ENCODE results near the gene INPP4B.

INPP4B gene

DNA sequence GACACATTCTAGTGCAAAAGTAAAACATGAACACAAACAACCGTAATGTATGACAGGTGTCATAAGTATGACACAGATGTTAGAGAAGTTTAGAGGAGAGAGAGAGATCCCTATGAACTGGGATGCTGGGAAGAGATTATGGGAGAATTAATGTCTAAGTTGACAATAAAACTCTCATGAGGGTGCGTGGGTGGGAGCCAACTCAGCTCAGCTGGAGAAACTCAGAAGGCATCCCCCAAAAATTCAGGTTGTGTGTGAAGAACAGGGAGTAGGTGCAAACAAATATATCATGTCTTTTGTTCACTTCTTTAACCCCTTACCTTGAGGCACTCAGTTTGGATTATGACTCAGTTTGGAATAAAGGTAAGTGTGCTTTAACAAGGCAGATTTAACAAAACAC is 484.1 kb downstream of the INPP4B start:
- DNase-seq, result no peak

DNA sequence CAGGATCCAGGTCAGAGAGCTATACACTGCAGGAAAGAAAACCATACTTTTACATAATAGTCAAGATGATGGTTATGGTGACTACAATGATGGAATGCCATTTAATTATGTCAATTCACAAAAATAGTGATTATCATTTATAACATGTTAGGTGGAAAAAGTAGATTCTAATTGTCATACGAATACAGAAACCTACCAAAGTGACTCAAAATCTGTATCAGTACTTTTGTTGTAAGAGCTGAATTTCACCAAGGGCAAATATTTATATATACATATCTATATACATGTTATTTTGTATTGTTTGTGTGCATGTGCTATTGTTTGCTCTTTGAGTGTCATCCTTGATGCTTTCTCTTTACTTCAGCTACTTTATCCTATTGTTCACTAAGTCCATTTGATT is 485.4 kb downstream of the INPP4B start:
- no peak for DNase-seq

DNA sequence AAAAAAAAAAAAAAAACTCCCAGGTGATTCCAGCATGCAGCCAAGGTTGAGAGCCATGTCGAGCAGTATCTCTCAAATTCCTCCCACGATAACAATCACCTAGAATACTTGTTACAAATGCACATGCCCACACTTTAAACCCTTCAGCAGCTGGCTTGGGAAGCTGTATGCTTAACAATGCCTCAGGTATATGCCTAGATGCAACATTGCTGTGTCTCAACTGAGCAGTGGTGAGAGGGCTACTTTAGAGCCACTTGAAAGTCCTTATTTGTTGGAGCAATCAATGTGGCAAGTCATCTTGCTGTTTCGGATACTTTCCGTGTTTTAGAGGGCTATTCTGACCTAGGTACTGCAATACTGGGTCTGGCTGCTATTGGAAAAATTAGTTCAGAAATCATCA is 487.4 kb downstream of the INPP4B start:
- peak; percentile 27 for DNase-seq

DNA sequence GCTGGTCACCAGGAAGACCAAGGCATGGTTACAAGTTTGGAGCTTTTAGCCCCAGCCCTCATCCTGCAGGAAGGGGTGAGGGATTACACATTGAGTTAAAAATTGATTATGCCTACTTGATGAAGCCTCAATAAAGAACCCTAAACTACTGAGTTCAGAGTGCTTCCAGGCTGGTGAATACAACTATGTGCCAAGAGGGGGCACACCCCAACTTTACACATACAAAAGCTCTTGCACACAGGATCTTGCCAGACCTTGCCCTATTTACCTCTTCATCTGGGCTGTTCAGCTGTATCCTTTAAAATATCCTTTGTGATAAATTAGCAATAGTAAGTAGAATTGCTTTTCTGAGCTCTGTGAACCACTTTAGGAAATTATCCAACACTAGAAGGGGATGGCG is 489.3 kb downstream of the INPP4B start:
- DNase-seq, result no peak

DNA sequence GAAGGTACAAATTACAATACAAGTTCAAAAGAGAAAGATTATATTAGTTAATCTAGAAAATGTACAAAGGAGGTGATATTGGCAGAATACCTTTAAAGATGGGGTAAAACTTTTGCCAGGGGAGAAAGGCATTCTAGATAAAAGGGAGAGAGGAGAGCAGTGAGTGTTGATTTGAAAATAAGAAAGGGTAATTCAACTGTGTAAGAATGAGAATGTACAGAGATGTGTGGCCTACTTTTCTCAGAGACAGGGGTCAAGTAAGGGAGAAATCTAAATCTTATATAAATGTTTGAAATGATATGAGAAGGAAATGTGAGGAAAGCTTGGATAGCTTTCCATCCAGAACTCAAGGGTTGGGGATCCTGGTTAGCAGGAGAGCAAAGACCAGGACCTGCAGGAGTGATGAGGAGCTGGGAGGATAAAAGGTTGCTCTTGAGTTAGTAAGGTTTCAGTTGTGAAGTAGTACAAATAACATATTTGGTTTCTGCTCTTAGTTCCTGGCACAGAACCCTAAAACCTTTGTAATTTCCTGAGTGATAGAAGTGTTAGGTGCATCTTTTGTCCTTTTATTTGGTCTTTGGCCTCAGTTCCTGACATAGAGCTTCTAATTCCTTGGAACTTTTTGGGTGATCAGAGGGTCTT is 489.9 kb downstream of the INPP4B start:
- no peak for DNase-seq

DNA sequence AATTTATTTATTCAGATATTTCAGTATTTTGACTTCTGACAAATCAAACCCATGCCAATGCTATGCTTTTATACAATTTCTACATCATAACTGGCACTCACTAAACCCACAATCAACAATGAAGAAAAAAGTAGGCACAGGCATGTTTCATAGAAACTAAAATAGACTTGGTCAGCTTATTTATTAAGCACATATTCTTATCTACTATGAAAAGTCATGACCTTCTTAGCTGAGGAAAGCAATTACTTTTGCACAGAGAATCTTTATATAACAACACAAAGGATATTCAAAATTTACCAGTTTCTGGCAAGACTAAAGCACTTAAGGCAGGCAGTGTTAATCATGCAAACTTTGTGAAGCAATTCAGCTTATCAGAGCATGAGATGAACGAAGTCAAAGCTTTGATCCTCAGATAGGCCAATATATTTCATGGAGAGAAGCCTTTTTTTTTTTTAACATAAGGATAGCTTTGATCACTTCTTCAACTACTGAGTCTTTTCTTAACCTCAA is 490.6 kb downstream of the INPP4B start:
- DNase-seq, result no peak

DNA sequence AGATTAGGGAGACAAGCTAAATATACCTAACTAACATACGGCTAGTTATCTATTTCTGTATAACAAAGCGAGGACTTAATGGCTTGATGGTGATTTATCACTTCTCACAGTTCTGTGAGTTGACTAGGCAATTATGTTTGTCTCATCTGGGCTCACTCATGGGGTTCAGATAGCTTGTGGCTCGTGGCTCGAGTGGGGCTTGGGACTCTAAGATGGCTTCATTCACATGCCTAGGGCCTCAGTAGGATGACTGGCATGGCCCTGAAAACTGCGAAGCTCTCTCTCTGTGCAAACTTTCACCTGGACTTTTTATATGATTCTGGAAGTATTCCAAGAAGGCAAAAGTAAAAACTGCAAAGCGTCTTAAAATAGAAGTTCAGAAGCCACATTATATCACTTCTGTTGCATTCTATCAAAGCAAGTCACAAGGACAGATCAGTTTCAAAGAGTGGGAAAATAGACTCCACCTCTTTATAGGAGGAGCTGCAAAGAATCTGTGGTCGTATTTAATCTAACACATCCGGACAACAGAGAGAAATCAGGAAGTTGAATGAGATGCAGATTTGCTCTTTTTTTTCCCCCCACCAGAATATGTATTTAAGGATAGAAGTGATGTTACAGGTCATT is 491.2 kb downstream of the INPP4B start:
- DNase-seq, result no peak

DNA sequence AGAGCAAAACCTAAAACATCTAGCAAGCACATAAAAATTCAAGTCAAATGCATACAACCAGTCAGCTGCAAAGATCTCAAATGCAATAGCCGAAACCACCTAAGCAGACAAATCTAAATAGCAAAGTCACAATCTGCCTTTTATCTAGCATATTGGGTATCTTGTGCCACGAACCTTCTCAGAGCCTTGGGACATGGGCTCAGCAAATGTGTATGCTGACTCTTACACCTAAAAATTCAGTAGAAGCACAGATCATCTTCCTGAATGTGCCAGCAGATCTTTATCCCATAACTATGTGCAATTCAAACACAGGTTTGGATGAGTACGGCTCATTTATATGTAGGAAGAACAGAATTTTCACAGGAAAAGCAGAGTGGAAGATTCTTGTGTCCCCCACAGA is 492.1 kb downstream of the INPP4B start:
- no peak for DNase-seq

DNA sequence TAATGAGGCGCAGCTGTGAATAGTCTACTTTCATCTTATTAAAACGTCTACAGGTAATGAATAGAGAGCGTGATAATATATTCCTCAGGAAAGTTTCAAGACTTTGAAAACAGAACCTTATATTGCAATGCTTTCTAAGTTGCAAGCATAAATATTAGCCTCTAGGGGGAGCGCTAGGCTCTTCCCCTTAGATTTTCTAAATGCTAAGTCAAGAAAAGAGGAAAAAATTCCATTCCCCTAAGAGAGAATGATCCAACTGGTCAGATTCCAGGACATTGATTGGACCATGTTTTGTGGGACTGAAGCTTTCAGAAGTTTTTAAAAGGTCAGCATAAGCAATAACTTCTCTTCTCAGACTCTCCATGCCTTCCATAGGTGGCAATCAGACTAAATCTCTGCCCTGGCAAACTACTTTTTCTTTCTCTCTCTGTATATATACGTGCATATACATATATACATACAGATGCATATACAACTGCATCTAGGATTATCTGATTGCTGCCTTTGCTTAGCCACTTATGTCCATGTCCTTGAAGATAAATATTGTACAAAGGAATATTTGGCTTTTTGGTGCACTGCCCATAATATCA is 492.9 kb downstream of the INPP4B start:
- DNase-seq, result peak; percentile 51

DNA sequence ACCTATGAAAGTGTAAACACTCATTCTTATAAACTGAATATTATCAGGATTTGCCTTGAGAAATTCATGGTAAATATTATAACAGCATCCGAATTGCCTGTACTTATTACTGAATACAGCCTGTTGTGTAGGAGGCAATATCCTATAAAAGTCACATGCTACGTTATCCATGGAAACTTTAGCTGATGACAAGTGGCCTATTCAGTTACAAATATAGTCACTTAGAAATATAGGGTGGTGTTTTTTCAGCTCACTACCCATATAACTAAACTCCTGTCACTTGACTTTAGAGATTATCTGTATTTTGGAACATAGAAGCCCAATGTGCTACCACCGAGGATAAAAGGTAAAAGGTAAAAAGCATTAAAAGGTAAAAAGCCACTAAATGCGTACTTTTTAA is 493.4 kb downstream of the INPP4B start:
- DNase-seq, result no peak

DNA sequence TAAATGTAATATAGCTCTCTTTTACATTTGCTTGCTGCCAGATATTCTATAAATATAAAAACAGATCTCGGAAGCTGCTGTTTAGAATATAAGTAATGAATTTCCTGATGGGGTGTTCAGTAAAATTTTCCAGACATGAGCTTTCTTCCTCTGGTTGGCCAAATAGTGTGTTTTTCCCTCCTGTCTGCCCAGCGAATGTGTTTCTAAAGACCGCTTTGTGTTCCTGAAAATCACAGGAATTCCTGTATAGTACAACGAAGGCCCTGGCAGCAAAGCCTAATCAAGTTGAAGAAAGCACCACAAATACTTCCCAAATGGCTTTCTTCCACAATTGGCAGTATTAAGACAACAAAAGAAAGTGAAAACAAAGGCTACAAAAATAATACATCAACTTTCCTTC is 494.1 kb downstream of the INPP4B start:
- DNase-seq, result no peak

DNA sequence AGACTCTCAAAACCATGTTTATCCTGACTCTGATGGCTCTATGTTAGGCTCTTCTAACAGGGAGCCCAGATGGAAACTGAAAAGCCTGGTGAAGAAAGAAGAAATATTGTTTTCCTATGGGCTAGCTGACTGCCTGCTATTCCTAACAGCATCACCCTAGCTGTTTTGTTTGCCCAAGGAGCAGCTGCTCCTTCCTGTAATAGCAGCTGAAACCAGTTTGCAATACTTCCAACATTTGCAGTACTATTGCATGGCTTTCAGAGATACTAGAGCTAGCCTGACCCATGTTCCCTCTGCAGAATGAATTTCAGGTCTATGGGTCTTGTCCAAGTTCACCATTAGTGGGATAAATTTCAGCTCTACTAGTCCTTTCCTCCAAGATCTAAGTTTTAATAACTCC is 495.2 kb downstream of the INPP4B start:
- DNase-seq, result peak; percentile 87

DNA sequence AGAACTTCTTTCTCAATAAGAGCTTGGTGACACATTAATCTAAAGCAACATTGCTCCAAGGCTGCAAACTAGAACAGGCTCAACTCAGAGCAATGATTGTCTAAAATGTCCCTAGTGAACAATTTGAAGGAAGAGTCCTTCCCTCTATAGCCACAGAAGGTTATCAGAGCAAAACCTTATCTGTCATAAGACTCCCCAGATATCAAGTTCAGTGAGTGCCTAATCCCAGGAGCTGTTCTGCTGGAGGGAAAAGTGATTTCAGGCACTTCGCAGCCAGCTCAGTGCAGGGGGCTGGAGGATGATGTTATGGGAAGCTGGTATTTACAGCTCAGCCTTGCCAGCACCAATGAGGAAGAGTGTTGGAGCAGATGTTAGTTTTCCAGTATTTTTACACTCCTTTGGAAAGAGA is 497.5 kb downstream of the INPP4B start:
- no peak for DNase-seq

DNA sequence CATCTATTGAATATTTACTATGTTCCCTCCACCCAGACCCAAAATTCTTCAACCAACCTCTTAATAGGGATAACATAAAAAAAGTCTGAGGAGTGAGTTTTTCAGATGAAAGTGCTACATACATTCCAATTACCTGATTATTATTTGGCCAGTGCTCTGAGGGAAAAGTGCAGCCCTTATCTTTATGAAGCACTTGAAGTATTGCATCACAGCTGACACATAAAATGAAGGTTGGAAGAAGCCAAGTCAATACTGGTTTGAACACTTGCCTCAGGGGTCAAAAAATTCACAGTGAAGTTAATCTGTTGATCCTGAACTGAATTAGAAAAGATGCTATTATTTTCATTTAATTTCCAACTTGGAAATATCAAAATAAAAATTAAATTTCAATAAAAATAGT is 498.9 kb downstream of the INPP4B start:
- DNase-seq, result peak; percentile 7

DNA sequence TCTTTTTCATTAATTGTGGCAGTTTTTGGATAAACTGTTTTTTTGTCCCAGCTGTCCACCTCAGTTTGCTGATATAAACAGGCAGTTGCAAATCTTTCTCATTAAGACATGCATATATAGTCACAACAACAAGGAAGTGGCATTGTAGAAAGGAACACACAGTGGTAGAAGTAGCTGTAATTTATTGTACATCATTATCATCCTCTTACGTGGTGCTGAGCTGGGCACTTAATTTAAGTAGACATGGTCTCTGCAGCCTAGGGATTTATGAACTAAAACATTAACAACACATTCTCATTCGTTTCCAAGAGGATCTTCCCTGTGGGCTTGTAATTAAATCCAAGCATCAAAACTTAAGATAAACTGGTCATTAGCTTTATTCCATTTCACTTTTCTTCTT is 500.2 kb downstream of the INPP4B start:
- no peak for DNase-seq

DNA sequence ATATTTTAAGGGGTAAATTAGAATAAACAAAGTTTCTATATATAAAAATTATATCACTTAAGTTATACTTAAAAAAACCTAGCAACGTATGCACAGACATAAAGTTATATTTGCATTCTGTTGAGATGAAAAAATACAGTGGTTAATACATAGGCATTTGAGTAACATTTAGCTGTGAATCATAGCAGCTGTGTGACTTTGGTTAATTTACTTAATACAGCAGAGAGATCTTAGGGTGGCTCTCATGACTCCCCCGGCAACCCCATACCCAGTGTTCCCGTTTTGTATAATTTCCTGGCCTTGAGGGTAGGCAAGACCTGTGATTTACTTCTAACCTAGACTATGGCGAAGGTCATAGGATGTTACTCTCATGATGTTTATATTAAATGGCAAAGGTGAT is 504.8 kb downstream of the INPP4B start:
- DNase-seq, result no peak

DNA sequence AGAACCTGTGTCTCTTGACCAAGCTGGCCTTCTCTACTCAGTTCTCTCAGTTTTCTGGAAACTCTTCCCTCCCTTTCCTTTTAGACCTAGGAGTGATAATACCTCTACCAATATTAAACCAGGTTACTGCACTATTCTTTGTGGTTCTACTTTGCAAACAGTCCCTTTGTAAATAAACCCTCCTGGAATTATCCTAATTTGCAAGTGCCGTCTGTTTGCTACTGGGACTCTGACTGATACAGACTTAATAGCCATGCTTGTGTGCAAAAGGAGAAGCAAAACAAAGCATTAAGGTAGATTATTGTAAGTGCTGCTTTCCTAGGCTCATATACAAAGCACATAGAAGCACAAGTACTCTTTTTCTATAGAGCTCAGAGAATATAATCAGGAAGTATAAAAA is 507.0 kb downstream of the INPP4B start:
- DNase-seq, result peak; percentile 10

DNA sequence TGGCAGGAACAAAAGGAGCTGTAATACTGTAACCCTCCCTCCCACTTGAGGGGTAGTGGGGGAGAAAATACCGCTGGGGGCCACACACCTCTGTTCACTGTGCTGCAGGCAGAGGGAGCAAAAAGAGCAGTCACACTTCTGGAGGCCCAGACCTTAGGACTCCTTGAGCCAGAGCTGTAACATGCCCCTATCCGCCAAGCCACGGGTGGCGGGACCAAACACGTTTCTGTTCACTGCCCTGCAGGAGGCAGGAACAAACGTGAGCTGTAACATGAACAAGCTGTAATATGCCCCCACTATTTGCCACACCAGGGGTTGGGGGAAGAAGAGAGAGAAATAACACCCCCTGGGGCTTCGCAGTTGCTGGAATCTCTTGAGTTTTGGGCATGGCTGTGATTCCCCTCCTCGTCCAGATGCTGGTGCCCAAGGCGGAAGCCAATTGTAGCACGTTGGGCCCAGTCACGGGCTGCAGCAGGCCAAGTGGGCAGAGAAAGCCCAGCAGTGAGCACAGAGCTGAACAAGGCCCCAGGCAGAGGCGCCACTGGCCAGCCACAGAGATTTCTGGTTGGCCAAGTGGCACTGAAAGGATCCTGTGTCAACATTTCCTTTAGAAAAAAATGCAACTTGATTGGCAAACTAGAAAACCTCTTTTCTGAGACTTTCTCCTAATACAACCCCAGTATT is 509.7 kb downstream of the INPP4B start:
- DNase-seq, result no peak

DNA sequence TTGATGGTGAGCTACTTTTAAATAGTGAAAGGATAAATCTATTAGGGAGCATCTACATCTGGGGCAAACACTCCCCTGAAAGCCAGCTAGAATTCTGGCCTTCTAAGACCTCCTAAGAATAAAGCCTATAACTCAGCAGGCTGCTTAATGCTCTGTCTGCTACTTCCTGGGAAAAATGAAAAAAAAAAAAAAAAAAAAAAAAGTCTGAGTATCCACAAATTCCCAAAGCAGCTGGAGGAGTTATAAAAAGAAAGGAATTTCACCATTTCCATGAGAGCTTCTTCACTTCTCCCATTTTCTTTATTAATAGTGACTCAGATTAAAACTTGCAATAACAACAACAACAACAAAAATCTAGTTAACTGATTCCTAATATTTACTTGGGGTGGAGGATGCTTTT is 511.2 kb downstream of the INPP4B start:
- DNase-seq, result no peak

DNA sequence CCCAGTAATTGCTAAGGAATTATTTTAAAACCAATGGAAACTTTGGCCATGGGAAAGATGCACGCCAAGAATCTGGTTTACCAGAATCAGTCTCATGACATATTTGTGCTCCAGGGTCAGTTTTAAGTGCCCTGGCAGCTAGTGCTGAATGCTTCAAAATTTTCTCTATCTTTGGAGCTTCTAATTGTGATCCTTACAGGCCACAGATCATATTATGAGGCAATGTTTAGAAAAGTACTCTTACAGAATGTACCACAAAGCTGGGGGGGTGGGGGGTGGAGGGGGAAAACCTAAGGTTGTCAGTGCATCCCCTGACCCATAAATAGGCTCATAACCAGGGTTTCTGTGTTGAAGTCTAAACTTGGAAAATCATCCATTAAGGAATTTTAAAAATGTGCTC is 514.5 kb downstream of the INPP4B start:
- DNase-seq, result no peak

DNA sequence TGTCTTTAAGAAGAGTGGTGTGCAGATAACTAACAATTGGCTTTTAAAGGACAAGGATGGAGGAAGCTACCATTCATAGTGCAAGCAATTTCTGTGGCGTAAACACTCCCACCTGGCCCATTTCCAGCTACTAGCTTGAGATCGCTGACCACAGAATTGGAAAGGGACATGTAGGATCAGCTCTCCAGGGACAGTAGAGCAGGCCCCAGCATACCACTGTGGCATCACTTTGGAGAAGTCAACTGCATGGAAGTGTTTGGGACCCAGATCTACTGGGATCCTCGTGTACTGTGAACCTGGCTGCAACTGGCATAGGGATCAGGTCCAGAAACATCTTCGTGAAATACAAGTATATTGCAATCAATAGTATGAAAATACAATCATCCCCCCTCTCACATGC is 515.0 kb downstream of the INPP4B start:
- DNase-seq, result peak; percentile 34

DNA sequence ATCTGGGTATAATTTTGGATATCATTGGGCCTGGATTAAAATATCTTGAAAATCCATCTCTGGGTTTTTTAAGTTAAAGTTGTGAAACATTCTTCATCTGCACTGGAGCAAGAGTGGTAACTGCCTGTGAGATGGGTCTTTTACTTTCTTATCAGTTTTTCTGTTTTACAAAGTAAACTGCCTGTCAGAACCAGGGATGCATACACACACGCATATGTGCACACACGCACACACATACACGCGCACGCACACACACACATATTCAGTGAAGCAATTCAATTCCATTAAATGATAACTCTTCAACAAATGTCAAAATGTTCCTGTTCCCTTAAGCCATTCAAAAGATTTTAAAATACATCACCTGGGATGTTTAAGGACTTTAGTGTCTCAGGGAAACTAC is 515.8 kb downstream of the INPP4B start:
- DNase-seq, result no peak

DNA sequence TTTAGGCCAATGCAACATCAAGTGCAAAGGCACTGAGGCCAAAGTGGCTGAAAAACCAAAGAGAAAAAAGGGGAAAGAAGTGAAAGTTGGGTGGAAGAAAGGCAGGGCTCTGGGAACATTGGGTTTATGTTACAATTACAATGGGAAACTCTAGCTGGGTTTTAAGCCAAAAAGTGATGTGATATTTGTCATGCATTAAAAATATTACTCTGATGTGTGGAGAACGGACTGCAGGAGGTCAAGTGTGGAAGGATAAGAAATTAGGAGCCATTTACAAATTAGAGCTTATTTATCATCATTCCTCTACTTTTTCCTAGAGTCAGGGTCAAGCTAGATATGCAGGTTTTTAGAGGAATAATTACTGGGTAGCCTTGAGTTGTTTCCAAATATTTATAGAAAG is 516.8 kb downstream of the INPP4B start:
- DNase-seq, result no peak

DNA sequence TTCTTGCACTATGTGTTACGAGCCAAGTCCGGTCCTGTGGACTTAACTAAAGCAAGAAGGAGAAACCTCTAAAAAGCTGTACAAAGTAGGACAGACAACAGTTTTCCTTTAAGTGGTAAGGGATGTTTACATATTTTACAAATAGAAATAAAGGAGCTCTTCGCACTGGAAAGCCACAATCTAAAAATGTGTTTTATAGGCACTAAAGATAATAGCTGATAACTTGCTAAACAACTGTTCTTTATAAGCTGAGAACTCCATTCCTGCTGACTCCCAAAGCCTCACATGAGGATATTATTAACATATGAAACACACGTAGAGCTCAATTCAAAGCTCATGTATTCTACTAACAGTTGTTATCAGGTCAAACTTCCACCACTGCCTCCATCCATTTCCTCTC is 519.9 kb downstream of the INPP4B start:
- no peak for DNase-seq

Data from NCI-H2029 (cell line).